GM19238 (cell line): Measurements from ENCODE around the gene KIAA2012.
A peak's percentile ranks its signal among the peaks of the same experiment; 100 is the strongest.
"Not testable (repeated sequence)": the region's sequence is repeated elsewhere in the genome, so short reads cannot be mapped to it uniquely, and the experiment has no call there.

ENCODE experiments used
- DNase-seq: peaks from one replicate; pipeline ENCODE4 v3.0.0; 2011; ENCODE audit warnings: low spot score; ENCODE audit not compliant: insufficient read length

KIAA2012 gene

DNA sequence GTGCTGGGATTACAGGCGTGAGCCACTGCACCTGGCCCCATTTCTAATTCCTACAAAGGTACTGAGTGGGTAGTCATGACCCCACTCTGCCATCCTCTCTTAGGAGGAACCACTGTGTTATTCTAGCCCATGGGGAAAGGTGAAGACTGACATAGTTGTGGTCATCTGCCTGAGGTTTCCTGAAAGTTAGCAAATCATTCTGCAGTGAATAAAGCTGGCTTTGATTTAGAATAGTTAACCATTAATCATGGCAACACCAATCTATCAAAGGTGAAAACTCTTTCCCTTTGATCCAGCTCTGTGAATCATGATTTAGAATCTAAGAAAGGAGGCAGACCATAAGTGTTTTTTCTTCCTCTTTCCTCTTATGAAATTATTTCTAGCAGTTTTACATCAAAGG is 114.5 kb downstream of the KIAA2012 start:
- DNase-seq, result no peak

DNA sequence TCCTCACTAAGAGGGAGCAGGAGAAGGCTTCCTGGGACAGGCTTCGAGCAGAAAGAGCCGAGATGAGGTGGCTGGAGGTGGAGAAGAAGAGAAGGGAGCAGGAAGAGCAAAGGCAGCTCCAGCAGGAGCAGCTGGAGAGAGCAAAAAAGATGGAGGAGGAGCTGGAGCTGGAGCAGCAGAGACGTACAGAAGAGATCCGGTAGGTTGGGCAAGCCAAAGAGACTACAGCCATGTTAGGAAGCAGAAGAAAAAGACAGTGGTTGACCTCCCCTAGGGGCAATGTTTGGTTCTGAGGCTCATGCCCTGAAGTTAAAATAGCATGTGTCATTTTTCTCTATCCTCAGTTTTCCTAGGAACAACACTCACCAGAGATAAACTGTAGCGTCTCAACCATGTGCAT is 120.2 kb downstream of the KIAA2012 start:
- no peak for DNase-seq

DNA sequence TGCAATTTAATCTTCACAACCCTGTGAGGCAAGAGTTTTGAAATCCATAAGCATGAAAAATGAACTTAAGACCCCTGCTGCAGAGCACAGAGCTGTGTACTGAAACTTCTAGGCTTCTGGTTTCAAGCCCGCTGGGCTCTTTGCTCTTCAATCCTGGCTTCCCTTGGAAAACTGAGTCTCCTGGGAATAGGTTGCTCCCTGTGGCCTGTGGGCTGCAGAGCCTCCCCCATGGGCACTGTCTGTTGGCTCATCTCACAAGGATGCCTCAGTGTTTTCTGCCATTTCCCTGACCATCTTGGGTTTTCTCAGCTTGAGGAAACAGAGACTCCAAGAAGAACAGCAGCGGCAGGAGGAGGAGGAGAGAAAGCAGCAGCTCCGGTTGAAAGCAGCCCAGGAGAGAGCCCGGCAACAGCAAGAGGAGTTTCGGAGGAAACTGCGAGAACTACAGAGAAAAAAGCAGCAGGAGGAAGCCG is 120.9 kb downstream of the KIAA2012 start:
- no peak for DNase-seq

DNA sequence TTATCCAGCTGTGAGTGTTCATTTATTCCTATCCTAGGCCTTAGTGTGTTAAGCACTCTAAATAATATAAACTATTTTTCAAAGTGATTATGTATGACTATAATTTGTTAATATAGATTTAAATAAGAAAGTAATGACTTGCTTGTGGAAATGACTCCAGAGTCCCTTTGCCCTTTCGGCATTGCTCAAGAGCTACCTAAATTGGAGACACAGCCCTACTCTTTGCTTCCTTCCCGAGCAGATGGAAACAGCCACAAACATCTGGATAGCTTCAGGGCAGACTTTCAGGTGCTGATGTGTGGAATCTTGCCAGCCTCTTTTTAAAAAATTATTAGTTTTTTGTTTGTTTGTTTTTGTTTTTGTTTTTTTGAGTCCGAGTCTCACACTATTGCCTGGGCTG is 121.4 kb downstream of the KIAA2012 start:
- no peak for DNase-seq

DNA sequence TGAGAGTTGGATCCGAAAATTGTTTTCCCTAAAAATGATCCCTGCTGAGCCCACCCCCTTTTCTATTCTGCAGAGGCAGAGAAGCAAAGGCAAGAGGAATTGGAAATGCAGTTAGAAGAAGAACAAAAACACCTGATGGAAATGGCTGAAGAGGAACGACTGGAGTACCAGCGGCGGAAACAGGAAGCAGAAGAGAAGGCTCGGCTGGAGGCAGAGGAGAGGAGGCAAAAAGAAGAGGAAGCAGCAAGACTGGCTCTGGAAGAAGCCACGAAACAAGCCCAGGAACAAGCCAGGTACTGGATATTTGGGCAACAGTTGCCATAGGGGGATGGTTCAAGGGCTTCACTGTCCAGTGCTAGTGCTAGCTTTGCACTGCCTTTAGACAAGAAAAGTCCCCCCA is 123.7 kb downstream of the KIAA2012 start:
- no peak for DNase-seq

DNA sequence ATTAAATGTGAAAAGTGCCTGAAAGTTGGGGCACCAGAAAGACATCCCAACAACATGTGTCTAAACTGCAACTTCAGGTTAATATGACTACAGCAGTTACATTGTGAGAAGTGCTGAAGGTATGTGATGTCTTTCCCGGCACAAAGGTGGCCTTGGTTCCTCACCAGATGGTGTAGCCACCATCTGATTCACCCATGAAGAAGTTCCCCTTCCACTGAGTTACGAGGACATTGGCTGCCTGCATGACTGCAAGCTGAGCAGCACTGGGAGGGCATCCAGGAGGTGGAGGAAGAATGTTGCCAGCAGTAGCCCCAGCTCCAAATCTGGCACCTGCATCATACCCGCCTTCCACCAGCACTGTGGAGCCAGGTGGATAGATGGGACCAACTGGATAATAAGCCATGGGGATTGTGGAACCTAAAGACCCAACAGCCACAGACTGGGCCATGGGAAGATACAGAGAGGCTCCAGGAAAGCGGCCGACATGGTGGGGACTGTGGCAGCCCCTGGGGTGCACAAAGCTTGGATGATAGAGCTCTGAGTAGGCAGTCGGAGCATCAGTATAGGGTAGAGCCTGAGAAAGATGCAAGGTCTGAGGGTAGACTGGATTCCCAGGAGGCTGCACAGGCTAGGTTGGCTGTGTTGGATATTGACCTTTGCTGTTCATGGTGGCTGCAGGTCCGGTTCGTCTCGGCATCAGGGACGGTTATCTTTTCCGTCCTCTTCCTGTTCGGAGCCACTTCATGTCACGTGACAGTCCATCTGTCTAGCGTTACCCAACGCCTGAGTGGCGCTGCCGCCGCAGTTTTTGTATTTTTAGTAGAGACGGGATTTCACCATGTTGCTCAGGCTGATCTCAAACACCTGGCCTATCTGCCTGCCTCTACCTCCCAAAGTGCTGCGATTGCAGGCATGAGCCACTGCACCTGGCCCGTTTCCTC is 128.4 kb downstream of the KIAA2012 start:
- no peak for DNase-seq

DNA sequence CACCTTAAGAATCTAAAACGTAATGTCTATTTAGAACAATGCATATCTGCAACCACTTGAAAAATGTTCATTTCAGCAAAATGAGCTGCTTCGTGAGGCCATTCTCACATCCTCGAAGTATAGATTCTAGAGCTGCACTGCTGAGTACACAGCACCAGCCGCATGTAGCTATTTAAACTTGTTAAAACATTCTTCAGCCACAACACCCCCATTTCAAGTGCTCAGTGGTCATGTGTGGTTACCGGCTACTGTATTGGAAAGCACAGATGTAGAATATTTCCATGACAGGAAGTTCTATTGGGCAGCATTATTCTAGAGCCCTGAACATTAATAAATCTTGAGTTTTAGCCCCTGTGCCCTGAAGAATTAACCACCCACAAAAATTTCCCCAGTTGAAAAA is 130.3 kb downstream of the KIAA2012 start:
- no peak for DNase-seq

DNA sequence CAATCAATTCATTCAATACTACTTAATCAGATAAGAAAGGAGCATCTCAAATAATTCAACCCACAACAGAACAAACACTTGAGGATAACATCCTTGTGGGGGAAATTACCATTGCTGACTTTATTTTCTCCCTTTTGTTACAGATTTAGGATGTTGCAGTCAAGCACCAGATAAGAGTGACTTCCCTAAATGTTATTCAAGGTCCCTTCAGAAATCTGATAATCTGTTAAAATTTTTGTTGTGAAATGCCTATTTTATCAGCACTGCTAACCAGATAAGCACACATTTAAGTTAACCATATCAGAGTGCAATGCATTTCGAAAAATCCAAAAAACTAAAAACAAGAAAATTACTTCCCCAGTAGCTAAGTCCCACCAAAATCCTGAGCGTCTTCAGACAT is 131.8 kb downstream of the KIAA2012 start:
- no peak for DNase-seq

DNA sequence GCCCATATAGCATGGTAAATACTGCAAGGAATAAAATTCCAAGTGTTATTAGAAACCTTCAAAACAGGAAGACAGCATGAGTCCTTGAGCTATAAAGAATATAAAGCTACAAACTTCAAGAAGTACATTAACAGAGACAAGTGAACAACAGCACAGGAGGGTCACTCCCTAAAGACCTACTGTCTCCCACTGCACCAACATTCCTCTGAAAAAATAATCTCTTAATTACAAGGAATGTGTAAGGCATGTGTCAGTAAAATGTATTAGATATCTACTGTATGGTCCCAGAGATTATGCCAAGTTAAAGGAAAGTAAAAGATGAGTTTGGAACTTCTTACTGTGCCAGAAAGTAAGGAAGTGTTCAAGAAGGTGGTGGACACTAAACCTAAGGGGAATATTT is 135.5 kb downstream of the KIAA2012 start:
- no peak for DNase-seq

DNA sequence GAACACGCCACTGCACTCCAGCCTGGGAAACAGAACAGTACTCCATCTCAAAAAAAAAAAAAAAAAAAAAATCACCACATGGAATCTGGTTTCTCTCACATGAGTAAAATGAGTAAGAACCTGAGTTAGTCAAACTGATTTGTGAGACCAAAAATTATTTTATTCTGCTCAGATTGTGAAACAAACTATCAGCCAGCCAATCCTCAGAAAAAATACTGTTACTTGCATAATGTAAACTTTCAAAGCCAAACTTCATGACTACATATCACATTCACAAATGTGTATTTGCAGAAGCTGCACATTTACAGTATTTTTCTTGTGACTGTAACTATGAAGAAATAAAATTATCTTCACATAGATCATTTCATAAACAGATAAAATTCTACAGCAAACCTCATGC is 142.1 kb downstream of the KIAA2012 start:
- no peak for DNase-seq

DNA sequence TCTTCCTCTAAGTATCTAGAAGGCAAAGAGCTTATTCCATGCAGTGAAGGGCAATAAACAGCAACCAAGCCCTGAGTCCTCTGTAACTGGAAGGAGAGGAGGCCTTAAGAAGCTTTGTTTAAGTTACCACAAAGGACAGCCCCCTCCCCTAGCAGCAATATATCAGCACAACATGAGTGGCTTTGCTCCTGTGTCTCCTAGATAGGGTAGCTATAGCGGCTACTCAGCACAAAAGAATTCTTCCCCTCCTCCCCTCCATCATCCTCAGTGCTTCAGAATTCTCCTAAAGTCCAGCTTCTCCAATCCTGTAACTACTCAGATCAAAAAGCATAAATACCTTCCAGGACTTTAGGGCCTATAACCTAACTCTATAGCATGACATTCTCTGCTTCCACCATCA is 148.8 kb downstream of the KIAA2012 start:
- DNase-seq, result no peak

DNA sequence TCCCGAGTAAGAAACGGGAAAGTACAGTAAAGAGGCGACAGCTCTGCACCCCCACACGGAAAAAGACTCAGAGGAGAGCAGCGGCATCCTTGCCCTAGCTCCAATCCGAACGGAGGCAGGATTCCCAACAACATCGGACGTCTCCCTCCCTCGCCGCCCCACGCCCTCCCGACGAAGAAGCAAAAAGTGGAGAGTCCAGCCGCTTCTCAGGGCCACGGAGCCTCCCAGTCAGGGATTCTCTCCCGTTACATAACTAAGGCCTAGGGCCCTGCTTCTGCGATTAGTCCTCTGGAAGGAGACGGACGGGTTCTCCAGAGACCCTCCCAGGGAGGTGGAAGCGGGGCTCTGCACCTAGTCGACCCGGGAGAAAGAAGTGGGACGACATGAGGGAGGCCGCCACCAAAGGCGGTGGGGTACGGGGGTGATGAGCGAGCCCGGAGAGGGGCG is 164.8 kb downstream of the KIAA2012 start:
- DNase-seq, result no peak

DNA sequence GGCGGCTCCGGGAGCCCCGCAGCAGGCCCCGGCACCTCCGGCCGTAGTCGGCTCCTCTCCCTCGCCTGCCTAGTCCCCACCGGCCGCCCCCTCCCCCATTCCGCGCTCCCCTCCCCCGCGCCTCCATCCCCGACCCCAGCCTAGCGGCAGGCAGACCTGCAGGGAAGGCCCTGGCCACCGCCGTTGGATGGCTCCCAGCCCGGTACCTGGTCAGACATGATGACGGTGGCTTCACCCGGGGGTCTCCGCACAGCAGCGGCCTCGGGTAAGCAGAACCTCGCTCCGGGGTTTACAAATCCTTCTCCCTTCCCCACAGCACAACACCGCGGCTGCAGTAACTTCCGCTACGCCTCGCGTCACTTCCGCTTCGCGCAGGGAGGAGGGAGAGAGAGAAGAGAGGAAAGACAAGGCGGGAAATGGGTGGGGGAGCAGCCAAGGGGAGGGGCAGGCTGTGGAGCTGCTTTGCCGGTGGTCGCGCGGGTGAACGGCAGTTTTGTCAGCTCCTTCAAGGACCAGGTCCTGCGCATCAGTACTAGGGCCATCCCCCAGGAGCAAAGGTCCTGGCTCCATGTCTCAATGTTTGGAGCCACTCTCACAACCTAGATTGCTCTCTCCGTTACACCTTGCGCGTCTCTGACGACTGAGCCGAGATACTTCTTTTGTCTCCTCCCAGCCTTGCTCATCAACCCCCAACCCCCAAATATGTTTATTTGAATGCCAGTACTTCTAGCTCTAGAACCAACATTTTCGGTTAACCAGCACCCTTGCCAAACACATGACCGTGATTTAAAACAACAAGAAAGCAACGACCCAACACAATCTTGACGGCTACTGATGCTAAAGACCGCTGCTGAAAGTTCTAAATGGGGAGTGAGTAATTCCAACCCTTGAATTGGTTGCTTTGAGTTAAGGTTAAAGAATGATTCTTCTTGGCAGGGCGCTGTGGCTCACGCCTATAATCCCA is 165.5 kb downstream of the KIAA2012 start, which contains the start of gene SUMO1:
TSS of gene SUMO1 (minus strand) at position 364 of the 964 bp plus-strand sequence. CDS start at position 218, 146 bp downstream.
- peak; percentile 86 for DNase-seq

DNA sequence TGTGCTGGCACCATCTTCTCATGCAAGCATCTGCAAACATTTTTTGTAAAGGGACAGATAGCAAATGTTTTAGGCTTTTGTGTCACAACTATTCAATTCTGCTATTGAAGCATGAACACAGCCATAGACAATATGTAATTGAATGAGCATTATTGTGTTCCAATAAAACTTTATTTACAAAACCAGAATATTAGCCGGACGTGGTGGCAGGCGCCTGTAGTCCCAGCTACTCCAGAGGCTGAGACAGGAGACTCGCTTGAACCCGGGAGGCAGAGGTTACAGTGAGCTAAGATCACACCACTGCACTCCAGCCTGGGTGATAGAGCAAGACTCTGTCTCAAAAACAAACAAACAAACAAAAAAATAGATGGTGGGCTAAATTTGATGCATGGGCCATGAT is 174.7 kb downstream of the KIAA2012 start:
- DNase-seq, result not testable (repeated sequence)

DNA sequence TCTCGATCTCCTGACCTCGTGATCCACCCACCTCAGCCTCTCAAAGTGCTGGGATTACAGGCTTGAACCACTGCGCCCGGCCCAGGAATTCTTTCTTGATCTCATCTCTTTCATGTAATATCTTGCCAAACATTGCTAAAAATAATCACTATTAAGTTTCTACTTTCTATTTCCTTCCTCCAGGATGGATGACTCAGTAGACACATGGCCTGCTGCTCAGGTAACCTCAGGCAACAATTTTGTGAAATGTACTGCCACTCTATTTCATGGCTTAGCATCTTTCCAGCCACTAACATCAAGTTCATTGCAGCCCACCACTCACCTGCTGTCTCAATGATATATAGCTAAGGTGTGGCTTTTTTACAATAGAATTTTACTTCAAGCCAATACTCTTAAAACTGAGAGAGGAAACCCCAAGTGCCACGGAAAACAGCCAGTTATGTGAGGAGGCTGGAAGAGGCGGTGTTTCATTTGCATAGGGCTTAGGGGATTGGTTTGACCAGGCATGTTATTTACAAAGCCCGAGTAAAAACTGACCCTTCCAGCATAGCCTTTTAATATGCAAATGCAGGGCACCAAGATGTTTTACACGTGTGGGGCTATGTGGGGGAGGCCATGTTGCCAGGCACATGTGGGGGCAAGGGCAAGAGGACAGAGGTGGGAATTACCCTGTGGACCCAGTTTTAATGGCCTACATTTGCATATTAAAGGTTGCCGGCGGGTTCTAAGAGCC is 176.6 kb downstream of the KIAA2012 start:
- no peak for DNase-seq

DNA sequence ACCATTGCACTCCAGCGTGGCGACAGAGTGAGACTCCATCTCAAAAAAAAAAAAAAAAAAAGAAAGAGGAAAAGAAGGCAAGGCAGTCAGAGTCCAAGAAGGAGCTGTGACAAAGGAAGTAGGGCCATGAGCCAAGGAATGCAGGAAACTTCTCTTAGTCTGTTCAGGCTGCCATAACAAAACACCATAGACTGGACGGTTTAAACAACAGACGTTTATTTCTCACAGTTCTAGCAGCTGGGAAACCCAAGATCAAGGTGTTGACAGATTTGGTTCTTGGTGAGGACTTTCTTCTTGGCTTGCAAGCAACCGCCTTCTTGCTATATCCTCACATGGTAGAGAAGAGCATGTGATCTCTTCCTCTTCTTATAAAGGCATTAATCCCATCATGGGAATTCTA is 178.4 kb downstream of the KIAA2012 start:
- no peak for DNase-seq
